Measurements from ENCODE around the gene CCNK. TPM values are rescaled to one million over a fixed set of nuclear protein-coding genes. Genes with fewer than 3 reads are reported as not detected.

CCNK gene
- total and polyA plus RNA-seq, 4 donors, result 17.0 to 91.9 (median 33.5) TPM

GRCh38 chr14:99522934-99523703 lies 41.9 kb downstream of the CCNK start:
- Histone ChIP-seq H3K27me3 (ENCODE audit: control insufficient read depth in 3 of 3, insufficient read depth in 3 of 3, low read length in 2 of 3) (no peaks in the 10 kb centered on the region), H3K4me1 (ENCODE audit: control insufficient read depth in 5 of 5, insufficient read depth in 5 of 5, low read length in 5 of 5) (peaks cover 0 to 25% (median 14%) of the 10 kb centered on the region in 5 donors), H3K4me3 (no peak overlapping the region), H3K27ac (ENCODE audit: low read depth in 1 of 2, low read length in 1 of 2) (no peak overlapping the region), H3K9ac (ENCODE audit: insufficient read depth in 1 of 2, low read length in 2 of 2) (no peak overlapping the region), H3K36me3 (ENCODE audit: control insufficient read depth in 4 of 4, insufficient read depth in 4 of 4, low read length in 4 of 4) (peaks cover 0 to 2% (median 0%) of the 10 kb centered on the region in 4 donors), H3K9me3 (ENCODE audit: control insufficient read depth in 4 of 4, insufficient read depth in 3 of 4, low read length in 3 of 4) (peaks cover 0 to 2% (median 0%) of the 10 kb centered on the region in 4 donors)
- TF ChIP-seq CTCF (IDR thresholded peaks at IDR 0.05; ENCODE audit: control extremely low read depth, extremely low read depth), result no peak
- ATAC-seq (ENCODE audit: insufficient read depth, low FRiP score) (no peak), DNase-seq (peak; percentile 44 to 64 (median 59))
- 64 to 77% methylated on average over 14 of the region's 14 CpGs for WGBS, 2 donors

- Histone ChIP-seq H3K9me3 (ENCODE audit: control insufficient read depth in 4 of 4, insufficient read depth in 3 of 4, low read length in 3 of 4) (peaks cover 0 to 2% (median 0%) of the 10 kb centered on the region in 4 donors), H3K36me3 (ENCODE audit: control insufficient read depth in 4 of 4, insufficient read depth in 4 of 4, low read length in 4 of 4) (peaks cover 0 to 2% (median 0%) of the 10 kb centered on the region in 4 donors), H3K9ac (ENCODE audit: insufficient read depth in 1 of 2, low read length in 2 of 2) (no peak overlapping the region), H3K27me3 (ENCODE audit: control insufficient read depth in 3 of 3, insufficient read depth in 3 of 3, low read length in 2 of 3) (no peaks in the 10 kb centered on the region), H3K27ac (ENCODE audit: low read depth in 1 of 2, low read length in 1 of 2) (no peak overlapping the region), H3K4me3 (no peak overlapping the region), H3K4me1 (ENCODE audit: control insufficient read depth in 5 of 5, insufficient read depth in 5 of 5, low read length in 5 of 5) (peaks cover 0 to 25% (median 13%) of the 10 kb centered on the region in 5 donors)
- WGBS, 2 donors, result 82 to 84% methylated on average over 5 of the region's 5 CpGs
- no peak for TF ChIP-seq CTCF (IDR thresholded peaks at IDR 0.05; ENCODE audit: control extremely low read depth, extremely low read depth)
- no peak for ATAC-seq (ENCODE audit: insufficient read depth, low FRiP score)
- no peak for DNase-seq
Measured at GRCh38 chr14:99523704-99524055, 42.5 kb downstream of the CCNK start.

GRCh38 chr14:99524091-99524661 lies 43.0 kb downstream of the CCNK start:
- no peak for DNase-seq
- WGBS, 2 donors, result 55 to 85% methylated on average over 16 of the region's 16 CpGs
- H3K9ac ChIP-seq (ENCODE audit: insufficient read depth in 1 of 2, low read length in 2 of 2), result no peak overlapping the region
- no peak overlapping the region for H3K4me3 ChIP-seq
- H3K36me3 ChIP-seq (ENCODE audit: control insufficient read depth in 4 of 4, insufficient read depth in 4 of 4, low read length in 4 of 4), result peaks cover 0 to 2% (median 0%) of the 10 kb centered on the region in 4 donors
- H3K9me3 ChIP-seq (ENCODE audit: control insufficient read depth in 4 of 4, insufficient read depth in 3 of 4, low read length in 3 of 4), result peaks cover 0 to 2% (median 0%) of the 10 kb centered on the region in 4 donors
- TF ChIP-seq CTCF (IDR thresholded peaks at IDR 0.05; ENCODE audit: control extremely low read depth, extremely low read depth), result no peak
- no peak for ATAC-seq (ENCODE audit: insufficient read depth, low FRiP score)
- no peaks in the 10 kb centered on the region for H3K27me3 ChIP-seq (ENCODE audit: control insufficient read depth in 3 of 3, insufficient read depth in 3 of 3, low read length in 2 of 3)
- no peak overlapping the region for H3K27ac ChIP-seq (ENCODE audit: low read depth in 1 of 2, low read length in 1 of 2)
- peaks cover 0 to 25% (median 13%) of the 10 kb centered on the region in 5 donors for H3K4me1 ChIP-seq (ENCODE audit: control insufficient read depth in 5 of 5, insufficient read depth in 5 of 5, low read length in 5 of 5)
